GM12801 (cell line): Measurements from ENCODE around the gene CISD1.

Source experiments
- CTCF ChIP-seq: IDR thresholded peaks from one replicate; pipeline ENCODE4 v1.5.1; 2011; ENCODE audit warnings: control low read depth; ENCODE audit not compliant: insufficient read length; ENCODE audit errors: extremely low read depth

CISD1 gene

GRCh38 chr10:58241346-58241745, 27.6 kb upstream of the CISD1 start:
- TF ChIP-seq CTCF: no peak

GRCh38 chr10:58243269-58243668, 25.7 kb upstream of the CISD1 start:
- no peak for TF ChIP-seq CTCF

GRCh38 chr10:58253184-58253583, 15.8 kb upstream of the CISD1 start:
- TF ChIP-seq CTCF: no peak

- TF ChIP-seq CTCF: no peak
Measured at GRCh38 chr10:58254644-58255043, 14.3 kb upstream of the CISD1 start.

- no peak for TF ChIP-seq CTCF
Measured at GRCh38 chr10:58258977-58259692, 9.8 kb upstream of the CISD1 start.

GRCh38 chr10:58260334-58260733, 8.6 kb upstream of the CISD1 start:
- TF ChIP-seq CTCF: no peak

- no peak for TF ChIP-seq CTCF
Measured at GRCh38 chr10:58262766-58263165, 6.2 kb upstream of the CISD1 start.
